IMR-90 (cell line): Measurements from ENCODE around the gene NDUFB11.

Source experiments
- BHLHE40 ChIP-seq: fragments of 150-350 bp; IDR thresholded peaks from 2 replicates; pipeline ENCODE4 v1.6.1; 2016; ENCODE audit warnings: mild to moderate bottlenecking, low read depth, low read length
- CTCF ChIP-seq: conservative IDR thresholded peaks from 2 replicates; pipeline ENCODE4 v1.5.1; 2012; ENCODE audit warnings: mild to moderate bottlenecking, low read depth, low read length, improper control_type of control experiment
- POLR2A ChIP-seq: IDR thresholded peaks from 2 replicates; pipeline ENCODE4 v1.6.1; 2012; ENCODE audit warnings: mild to moderate bottlenecking, low read depth, low read length
- SMC3 ChIP-seq: fragments of 150-350 bp; IDR thresholded peaks from 2 replicates; pipeline ENCODE4 v1.6.1; 2016; ENCODE audit warnings: low read depth, mild to moderate bottlenecking, antibody characterized with exemption, low read length, moderate library complexity
- USF2 ChIP-seq: fragments of 150-350 bp; IDR thresholded peaks from 2 replicates; pipeline ENCODE4 v1.6.1; 2017; ENCODE audit warnings: mild to moderate bottlenecking, antibody characterized with exemption, low read length, low read depth

- TF ChIP-seq CTCF = no peak
- no peak for TF ChIP-seq SMC3
- TF ChIP-seq POLR2A = no peak
- no peak for TF ChIP-seq USF2
- no peak for TF ChIP-seq BHLHE40
Observed at GRCh38 chrX:47151435-47151834, 6.9 kb upstream of the NDUFB11 start.
